Adrenal gland (tissue), 5 donors: ENCODE measurements around the gene STOM.

Experiments
- POLR2A ChIP-seq, 2 donors: fragments of 450-650 bp; IDR thresholded peaks; one replicate each; pipeline ENCODE4 v1.6.1; 2017; ENCODE audit warnings: antibody characterized with exemption in 2 of 2, mild to moderate bottlenecking in 2 of 2, moderate library complexity in 1 of 2
- TF ChIP-seq, protein P1 (sequence below), 6 experiments: fragments of 450-650 bp in 4 of 6; fragments of 200-600 bp in 2 of 6; sonication (generic) in 1 of 6; IDR thresholded peaks; 1 replicate in 5 of 6; 2 replicates in 1 of 6; pipeline versions ENCODE4 v1.5.1 to v1.8.0; 2016 to 2021; ENCODE audit warnings: antibody characterized with exemption in 6 of 6, mild to moderate bottlenecking in 2 of 6, moderate library complexity in 1 of 6
- donor health status: DM: no; HTN: no; CAD: no.

- TF ChIP-seq, protein P1, sequence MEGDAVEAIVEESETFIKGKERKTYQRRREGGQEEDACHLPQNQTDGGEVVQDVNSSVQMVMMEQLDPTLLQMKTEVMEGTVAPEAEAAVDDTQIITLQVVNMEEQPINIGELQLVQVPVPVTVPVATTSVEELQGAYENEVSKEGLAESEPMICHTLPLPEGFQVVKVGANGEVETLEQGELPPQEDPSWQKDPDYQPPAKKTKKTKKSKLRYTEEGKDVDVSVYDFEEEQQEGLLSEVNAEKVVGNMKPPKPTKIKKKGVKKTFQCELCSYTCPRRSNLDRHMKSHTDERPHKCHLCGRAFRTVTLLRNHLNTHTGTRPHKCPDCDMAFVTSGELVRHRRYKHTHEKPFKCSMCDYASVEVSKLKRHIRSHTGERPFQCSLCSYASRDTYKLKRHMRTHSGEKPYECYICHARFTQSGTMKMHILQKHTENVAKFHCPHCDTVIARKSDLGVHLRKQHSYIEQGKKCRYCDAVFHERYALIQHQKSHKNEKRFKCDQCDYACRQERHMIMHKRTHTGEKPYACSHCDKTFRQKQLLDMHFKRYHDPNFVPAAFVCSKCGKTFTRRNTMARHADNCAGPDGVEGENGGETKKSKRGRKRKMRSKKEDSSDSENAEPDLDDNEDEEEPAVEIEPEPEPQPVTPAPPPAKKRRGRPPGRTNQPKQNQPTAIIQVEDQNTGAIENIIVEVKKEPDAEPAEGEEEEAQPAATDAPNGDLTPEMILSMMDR (IDR thresholded peaks at IDR 0.05) = peak in 1 of 6 experiments; percentile 5
- TF ChIP-seq POLR2A (IDR thresholded peaks at IDR 0.05) = peak; percentile 97 to 98
These were observed at the start of gene STOM for GRCh38 chr9:121369595-121370265.
